GM12864 (cell line): ENCODE measurements around the gene DSCAML1.

Experiments used
- DNase-seq: peaks from one replicate; pipeline ENCODE4 v3.0.0-alpha.2; 2011; ENCODE audit warnings: low read depth
- H3K4me3 ChIP-seq: 2 replicates; pipeline ENCODE4 v1.5.1; 2011; ENCODE audit warnings: mild to moderate bottlenecking, low read depth, low read length, control low read depth
- TF ChIP-seq, protein P1 (sequence below): IDR thresholded peaks from 2 replicates; pipeline ENCODE4 v1.5.1; 2011; ENCODE audit warnings: low read depth, mild to moderate bottlenecking, moderate library complexity, low read length, control low read depth, inconsistent platforms; ENCODE audit errors: missing control alignments

DSCAML1 gene

DNA sequence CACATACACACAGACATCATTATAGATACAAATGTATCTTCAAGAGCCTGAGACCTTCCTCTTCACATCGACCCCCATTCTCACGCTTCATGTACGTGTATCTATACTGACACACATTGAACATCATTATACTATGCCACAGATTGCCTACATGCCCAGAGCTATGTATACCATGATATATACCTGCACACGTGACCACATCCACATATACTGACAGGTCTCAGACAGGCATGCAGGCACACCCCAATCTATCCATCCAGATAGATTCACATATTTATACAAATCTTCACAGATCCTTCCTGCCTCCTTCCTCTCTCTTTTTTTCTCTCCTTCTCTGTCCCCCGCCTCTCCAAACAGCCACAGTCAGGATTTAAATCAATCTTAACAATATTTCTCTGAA lies 329.2 kb downstream of the DSCAML1 start:
- DNase-seq, result no peak
- no peak overlapping the region for H3K4me3 ChIP-seq
- TF ChIP-seq, protein P1, sequence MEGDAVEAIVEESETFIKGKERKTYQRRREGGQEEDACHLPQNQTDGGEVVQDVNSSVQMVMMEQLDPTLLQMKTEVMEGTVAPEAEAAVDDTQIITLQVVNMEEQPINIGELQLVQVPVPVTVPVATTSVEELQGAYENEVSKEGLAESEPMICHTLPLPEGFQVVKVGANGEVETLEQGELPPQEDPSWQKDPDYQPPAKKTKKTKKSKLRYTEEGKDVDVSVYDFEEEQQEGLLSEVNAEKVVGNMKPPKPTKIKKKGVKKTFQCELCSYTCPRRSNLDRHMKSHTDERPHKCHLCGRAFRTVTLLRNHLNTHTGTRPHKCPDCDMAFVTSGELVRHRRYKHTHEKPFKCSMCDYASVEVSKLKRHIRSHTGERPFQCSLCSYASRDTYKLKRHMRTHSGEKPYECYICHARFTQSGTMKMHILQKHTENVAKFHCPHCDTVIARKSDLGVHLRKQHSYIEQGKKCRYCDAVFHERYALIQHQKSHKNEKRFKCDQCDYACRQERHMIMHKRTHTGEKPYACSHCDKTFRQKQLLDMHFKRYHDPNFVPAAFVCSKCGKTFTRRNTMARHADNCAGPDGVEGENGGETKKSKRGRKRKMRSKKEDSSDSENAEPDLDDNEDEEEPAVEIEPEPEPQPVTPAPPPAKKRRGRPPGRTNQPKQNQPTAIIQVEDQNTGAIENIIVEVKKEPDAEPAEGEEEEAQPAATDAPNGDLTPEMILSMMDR, result no peak

DNA sequence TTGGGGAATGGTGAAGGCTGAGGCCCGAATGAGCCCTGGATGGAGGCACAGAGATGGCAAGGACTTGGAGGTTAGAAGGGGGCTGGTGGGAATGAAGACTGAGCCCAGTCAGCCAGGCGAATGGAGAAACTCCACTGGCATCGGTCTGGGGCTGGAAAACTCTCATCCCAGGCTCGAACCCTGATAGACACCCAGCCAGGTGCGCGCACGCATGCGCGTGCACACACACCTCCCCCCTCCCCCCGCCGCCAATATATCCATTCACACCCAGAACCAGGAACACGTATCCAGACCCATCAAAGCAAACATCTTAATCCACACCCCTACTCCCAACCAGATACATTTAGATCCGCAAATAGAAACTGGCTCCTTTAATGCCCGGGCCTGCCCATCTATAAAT lies 330.1 kb downstream of the DSCAML1 start:
- no peak for DNase-seq
- H3K4me3 ChIP-seq, result no peak overlapping the region
- TF ChIP-seq, protein P1, result no peak

DNA sequence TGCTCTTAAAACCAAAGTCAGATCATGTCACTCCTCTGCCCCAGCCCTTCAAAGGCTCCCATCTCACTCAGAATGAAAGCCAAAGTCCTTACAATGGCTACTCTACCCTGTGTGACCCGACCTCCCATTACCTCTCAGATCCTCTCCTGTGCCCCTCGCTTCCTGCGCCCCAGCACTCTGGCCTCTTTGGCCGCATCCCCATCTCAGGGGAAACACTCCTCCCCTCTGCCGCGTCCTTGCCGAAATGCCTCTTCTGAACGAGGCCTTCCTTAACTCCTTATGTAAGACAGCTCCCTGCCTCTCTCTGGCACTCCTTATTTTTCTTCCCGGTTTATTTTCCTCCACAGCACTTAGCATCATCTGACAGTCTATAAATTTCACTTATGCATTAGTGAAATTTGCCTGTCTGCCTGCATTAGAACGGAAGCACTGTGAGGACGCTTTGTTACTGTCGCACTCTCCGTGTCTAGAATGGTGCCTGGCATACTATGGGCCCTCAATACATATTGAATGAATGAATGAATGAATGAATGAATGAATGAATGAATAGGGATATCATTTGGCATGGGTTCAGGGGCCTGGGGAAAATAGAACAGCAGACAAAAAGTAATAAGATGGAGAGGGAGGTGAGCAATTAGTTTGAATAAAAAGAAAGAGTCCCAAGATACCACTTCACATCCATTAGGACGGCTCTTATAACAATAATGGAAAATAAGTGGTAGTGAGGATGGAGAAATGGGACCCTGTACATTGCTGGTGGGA lies 331.6 kb downstream of the DSCAML1 start:
- TF ChIP-seq, protein P1, result no peak
- no peak for DNase-seq
- H3K4me3 ChIP-seq, result no peak overlapping the region

DNA sequence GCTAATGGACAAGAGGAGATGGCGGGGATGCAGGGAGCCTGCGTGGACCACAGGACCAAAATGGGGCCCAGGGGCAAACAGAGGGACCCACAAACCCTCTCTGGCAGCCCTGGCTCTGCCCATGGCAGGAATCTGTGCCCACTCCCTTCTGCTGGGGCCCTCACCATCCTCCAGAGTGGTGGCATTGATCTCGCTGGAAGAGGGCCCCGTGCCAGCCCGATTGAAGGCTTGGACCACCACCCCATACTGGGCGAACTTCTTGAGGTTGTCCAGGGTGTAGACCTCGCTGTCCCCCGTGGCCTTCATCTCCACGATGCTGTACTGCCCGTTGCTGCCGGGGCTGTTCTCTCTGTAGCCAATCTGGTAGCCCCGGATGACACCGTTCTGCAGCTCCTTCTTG lies 332.2 kb downstream of the DSCAML1 start:
- TF ChIP-seq, protein P1, result no peak
- DNase-seq, result no peak
- no peak overlapping the region for H3K4me3 ChIP-seq

DNA sequence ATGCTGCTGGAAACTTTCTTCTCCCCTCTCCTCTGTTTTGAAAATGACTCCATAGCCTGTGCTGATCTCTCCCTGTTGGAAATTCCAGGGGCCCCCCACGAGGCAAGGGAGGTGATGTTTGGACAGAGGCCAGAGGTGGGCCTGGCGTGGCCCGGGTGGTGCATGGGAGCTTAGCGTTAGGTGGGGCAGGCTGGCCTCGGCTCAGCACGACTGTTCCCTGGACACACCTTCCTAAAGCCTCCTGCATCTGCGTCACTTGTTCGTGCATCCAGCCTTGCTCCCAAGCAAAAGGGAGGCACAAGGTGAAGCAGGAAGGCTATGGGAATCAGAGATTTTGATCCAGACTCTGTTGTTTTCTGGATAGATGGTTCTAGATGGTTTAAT lies 334.2 kb downstream of the DSCAML1 start:
- TF ChIP-seq, protein P1, result no peak
- no peak for DNase-seq
- H3K4me3 ChIP-seq, result no peak overlapping the region

DNA sequence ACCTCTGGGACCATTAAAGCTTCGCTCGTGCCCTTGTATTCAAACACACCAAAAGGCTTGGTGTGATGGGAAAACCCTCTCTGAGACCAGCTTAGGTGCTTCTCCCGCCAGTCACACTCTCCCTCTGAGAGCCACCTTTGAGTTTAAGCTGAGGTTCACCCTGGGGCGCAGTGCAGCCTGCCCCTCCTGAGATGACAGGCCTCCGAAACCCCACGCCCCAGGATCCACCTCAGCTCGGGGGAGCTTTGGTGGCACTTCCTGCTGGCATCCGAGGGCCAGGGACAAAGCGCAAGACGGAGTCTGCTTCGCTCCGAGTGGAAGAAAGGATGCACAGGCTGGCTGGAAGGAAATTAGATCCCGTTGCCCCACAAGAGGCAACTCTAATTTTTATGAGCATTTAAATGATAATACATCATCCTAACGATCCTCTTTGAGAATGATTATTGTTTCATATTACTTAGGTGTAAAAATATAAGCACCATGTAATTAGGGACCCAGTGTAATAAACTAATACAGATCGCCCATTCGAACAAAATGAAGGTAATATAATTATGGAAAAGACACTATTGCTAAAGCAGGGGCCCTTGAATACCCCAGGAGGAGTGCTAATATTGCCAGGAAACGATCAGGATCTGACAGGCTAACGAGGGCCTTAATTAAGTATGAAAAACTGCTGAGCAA lies 334.7 kb downstream of the DSCAML1 start:
- no peak overlapping the region for H3K4me3 ChIP-seq
- TF ChIP-seq, protein P1, result no peak
- no peak for DNase-seq
